GM19025 (cell line): ENCODE data around the gene UVSSA.
"Not testable (repeated sequence)": the region's sequence is repeated elsewhere in the genome, so short reads cannot be mapped to it uniquely, and the experiment has no call there.

ENCODE experiments used
- ATAC-seq: cut with Tn5 transposase; IDR thresholded peaks from one replicate; pipeline ENCODE4 v1.9.1; 2021; ENCODE audit warnings: mild to moderate bottlenecking, low read depth, moderate library complexity; ENCODE audit not compliant: unreplicated experiment

Gene UVSSA

GRCh38 chr4:1330761-1331590, 16.0 kb upstream of the UVSSA start:
- no peak for ATAC-seq

- no peak for ATAC-seq
Measured at GRCh38 chr4:1331591-1332353, 15.2 kb upstream of the UVSSA start.

GRCh38 chr4:1332686-1333085, 14.3 kb upstream of the UVSSA start:
- ATAC-seq: no peak

- no peak for ATAC-seq
Measured at GRCh38 chr4:1333256-1333655, 13.8 kb upstream of the UVSSA start.

GRCh38 chr4:1333851-1334578, 13.0 kb upstream of the UVSSA start:
- ATAC-seq: not testable (repeated sequence)

- no peak for ATAC-seq
Measured at GRCh38 chr4:1334579-1334895, 12.5 kb upstream of the UVSSA start.

- ATAC-seq: not testable (repeated sequence)
Measured at GRCh38 chr4:1335193-1335883, 11.7 kb upstream of the UVSSA start.

GRCh38 chr4:1336088-1336491, 10.9 kb upstream of the UVSSA start:
- ATAC-seq: no peak

DNA sequence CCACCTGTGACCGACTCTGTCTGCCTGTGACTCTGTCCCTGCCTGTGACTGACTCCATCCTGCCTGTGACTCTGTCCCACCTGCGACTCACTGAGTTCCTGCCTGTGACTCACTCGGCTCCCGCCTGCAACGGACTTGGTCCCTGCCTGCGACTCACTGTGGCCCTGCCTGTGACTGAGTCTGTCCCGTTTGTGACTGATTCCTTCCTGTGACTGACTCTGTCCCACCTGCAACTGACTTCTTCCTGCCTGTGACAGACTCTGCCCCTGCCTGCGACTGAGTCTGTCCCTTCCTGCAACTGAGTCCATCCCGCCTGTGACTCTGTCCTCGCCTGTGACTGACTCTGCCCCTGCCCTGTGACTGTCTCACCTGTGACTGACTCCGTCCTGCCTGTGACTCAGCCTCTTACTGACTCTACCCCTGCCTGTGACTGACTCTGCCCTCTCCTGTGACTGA, 9.6 kb upstream of the UVSSA start:
- no peak for ATAC-seq

- ATAC-seq: no peak
Measured at GRCh38 chr4:1337951-1338751, 8.9 kb upstream of the UVSSA start.

DNA sequence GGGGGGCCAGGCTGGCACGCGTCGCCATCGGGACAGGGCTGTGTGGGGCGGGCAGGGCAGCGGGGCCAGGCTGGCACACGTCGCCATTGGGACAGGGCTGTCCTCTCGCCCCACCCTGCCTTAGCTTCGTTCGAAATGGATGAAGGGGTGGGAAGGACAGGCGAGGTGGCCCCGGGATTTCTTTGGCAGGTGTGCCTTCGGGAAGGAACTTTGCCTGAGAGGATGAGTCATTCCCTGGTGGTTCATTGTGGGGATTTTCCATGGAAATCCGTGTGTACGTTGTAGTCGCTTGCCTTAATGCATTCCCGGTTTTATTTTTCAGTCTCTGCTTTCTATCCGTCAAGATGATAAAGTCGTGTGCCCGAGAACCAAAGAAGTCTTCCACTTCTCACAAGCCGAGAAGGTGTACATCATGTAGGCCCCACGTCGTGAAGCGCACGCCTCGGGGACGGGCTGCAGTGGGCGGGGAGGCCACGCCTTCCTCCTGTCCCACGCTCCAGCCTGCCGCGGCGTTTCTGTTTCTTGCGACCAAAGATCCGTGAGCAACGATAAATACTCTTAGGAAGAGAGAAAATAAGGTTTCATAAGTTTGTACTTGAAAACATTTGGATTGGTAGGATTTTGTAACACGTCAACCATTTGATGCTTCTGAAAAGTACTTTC, 8.1 kb upstream of the UVSSA start:
- no peak for ATAC-seq

DNA sequence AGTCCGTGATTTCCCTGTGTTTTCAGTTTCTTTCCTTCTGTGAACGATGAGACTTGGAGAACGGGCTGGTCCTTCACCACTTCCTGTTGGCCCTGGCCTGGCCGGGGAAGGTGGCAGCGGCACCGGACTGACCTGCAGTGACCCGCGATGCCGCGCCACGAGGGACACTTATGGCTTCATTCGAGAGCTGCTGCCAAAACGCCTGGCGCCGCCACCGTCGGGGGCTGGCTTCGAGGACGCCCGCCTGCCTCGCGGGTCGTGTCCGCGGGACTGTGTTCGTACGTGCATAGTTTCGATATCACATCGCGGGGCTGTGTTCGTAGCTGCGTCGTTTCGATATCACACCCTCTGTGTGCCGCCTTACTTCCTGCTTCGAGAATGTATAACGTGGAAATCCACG, 7.5 kb upstream of the UVSSA start:
- no peak for ATAC-seq

DNA sequence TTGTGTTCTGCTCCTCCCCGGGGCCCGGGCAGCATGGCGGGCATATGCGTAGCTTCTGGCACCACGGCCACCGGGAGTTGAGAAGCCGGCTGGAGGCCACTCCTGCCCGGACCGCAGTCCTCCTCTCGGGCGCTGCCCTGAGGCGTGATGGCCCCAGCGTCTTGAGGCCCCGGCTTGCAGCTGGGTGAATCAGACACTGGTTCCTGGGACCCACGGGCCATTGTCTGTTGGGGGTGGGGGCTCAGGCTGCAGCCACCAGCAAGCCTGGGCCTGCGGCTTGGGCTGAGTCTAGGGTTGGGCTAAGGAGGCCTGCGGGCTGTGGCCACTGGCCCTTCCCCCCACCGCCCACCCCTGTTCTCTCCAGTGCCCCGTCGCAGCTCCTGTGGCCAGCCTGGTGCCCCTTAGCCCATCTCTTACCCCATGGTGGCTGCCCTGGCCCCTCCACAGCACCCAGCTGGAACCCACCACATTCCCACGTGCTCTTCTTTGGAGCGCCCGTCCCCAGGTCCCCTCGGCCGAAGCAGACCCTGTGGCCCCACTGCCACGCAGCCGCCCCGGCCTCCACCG, 6.7 kb upstream of the UVSSA start:
- no peak for ATAC-seq

DNA sequence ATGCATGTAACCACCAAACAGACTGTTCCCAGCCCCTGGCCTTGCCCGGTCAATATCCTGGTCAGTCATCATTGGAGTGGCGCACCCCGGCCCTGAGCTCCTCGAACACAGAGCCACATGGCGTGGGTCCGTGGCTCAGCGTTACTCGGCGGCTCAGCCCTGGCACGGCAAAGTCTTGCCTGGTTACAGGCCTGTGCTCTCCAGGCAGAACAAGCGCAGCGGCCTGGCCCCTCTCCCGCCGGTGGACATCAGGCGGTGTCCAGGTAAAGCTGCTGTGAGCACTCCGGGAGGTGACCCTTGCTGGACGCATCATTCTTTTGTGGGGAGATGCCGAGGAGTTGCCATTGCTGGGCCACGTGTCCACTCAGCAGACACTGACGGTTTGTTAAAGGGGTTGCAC, 6.1 kb upstream of the UVSSA start:
- no peak for ATAC-seq

GRCh38 chr4:1342003-1342402, 5.0 kb upstream of the UVSSA start:
- no peak for ATAC-seq

DNA sequence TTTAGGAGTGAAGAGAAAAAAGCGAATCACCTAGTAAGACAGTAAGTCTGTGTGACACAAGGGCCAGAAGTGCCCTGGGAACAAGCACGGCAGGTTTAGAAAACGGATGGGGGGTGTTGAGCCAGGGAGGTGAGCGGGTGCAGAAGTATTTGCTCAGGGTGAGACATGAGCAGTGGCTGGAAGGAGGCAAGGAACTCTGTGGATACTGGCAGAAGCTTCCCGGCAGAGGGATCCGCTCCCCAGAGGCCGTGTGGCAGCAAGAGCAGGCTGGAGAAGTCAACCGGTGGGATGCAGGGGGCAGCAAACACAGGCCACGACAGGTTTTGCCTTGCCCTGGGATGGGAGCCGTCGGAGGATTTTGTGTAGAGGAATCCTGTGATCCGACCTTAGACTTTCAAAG, 2.3 kb upstream of the UVSSA start:
- ATAC-seq: no peak

DNA sequence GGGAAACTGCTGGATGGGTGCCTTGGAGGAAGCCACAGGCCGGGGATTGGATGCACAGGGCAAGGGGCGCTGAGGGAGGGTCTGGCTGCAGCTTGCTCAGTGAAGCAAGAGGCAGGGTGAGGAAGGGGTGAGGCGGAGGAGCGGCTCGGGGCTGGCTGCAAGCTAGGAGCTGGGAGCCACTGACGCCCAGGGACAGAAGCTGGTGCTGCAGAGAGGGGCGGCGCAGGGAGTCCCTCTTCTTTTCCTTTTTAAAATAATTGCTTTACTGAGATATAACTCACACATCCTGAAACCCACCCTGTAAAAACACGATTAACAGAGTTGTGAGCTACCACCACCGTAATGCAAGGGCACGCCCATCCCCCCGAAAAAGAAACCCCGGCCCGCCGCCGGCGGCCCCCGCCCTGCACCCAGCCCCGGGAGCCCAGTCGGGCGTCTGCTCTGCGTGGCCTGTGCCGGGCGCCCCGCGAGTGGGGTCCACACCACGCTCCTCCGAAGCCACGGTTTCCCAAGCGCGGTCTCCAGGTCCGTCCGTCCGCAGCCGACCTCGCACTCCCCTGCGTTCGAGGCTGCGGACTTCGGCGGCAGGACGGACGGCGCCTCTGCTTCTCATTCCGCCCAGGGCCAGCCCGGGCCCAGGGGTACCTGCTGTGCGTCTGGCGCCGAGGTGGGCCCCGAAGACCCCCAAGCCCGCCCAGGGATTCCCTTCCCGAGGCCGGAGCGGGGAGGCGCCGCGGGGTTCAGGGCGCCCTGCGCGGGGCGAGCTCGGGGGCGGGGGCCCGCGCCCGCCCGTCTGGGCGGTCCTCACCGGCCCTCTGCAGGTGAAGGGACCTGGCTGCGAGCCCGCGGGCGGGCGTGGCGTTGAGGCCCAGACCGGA, 866 bp upstream of the UVSSA start:
- no peak for ATAC-seq

DNA sequence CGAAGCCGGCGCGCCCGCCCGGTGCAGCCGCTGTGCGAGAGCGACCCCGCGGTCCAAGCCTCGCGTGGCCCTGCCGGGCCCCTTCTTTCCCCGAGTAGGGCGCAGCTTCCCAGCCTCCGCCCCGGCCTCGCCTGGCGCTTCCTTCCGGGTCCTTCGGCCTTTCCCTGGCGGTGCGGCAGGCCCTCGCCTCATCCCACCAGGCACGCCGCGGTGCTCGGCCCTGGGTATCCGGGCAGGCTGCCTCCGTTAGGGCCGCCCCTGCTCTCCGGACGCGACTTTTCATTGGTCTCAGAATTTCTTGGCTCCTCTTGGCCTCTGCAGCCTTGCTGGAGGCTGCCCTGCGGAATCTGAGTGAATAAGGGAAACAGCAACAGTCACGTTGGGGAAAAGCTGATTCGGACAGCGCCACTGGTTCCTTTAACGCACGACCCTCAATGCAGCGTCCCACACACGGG, 429 bp downstream of the UVSSA start:
- ATAC-seq: peak; percentile 31
